Subcutaneous abdominal adipose tissue (tissue), 5 donors: ENCODE data around the gene TIRAP.

Experiments used
- H3K27ac ChIP-seq: one replicate; pipeline ENCODE4 v1.7.0; 2013; ENCODE audit warnings: low read depth, mild to moderate bottlenecking, inconsistent platforms, low read length, moderate library complexity
- H3K27me3 ChIP-seq, 5 donors: one replicate each; pipeline ENCODE4 v1.7.0; 2013; ENCODE audit warnings: low read length in 5 of 5, inconsistent platforms in 1 of 5; ENCODE audit not compliant: control insufficient read depth in 5 of 5, insufficient read depth in 4 of 5
- H3K36me3 ChIP-seq, 5 donors: one replicate each; pipeline ENCODE4 v1.7.0; 2013; ENCODE audit warnings: low read length in 5 of 5; ENCODE audit not compliant: control insufficient read depth in 5 of 5, insufficient read depth in 5 of 5
- H3K4me1 ChIP-seq, 5 donors: one replicate each; pipeline ENCODE4 v1.7.0; 2013; ENCODE audit warnings: low read length in 5 of 5, mild to moderate bottlenecking in 3 of 5, moderate library complexity in 1 of 5; ENCODE audit not compliant: control insufficient read depth in 5 of 5, insufficient read depth in 5 of 5
- H3K4me3 ChIP-seq, 5 donors: one replicate each; pipeline ENCODE4 v1.7.0; 2013; ENCODE audit warnings: low read length in 5 of 5, low read depth in 1 of 5
- H3K9ac ChIP-seq, 5 donors: one replicate each; pipeline ENCODE4 v1.7.0; 2013; ENCODE audit warnings: low read length in 5 of 5, mild to moderate bottlenecking in 4 of 5, moderate library complexity in 3 of 5
- H3K9me3 ChIP-seq, 5 donors: one replicate each; pipeline ENCODE4 v1.7.0; 2013; ENCODE audit warnings: low read length in 5 of 5; ENCODE audit not compliant: control insufficient read depth in 5 of 5
- donor health status: healthy.
- donor health status: healthy.
- donor health status: healthy.
- donor health status: healthy.
- donor health status: healthy.

Gene TIRAP

GRCh38 chr11:126338346-126339055 is 55.6 kb downstream of the TIRAP start:
- Histone ChIP-seq H3K4me3 (no peak overlapping the region), H3K36me3 (peaks cover 0 to 41% (median 17%) of the 10 kb centered on the region in 5 donors)

GRCh38 chr11:126339073-126339862 is 56.4 kb downstream of the TIRAP start:
- Histone ChIP-seq H3K27ac (no peak overlapping the region), H3K4me3 (no peak overlapping the region), H3K4me1 (peaks cover 9 to 51% (median 38%) of the 10 kb centered on the region in 5 donors), H3K9ac (peak overlapping the region in 1 of 5 donors; percentile 91), H3K27me3 (no peaks in the 10 kb centered on the region), H3K36me3 (peaks cover 0 to 48% (median 25%) of the 10 kb centered on the region in 5 donors), H3K9me3 (no peaks in the 10 kb centered on the region)

More at GRCh38 chr11:126338346-126339055, 55.6 kb downstream of the TIRAP start:
- H3K9me3 ChIP-seq: no peaks in the 10 kb centered on the region
- H3K9ac ChIP-seq: no peak overlapping the region
- peaks cover 9 to 51% (median 38%) of the 10 kb centered on the region in 5 donors for H3K4me1 ChIP-seq
- H3K27me3 ChIP-seq: no peaks in the 10 kb centered on the region
- H3K27ac ChIP-seq: no peak overlapping the region

DNA sequence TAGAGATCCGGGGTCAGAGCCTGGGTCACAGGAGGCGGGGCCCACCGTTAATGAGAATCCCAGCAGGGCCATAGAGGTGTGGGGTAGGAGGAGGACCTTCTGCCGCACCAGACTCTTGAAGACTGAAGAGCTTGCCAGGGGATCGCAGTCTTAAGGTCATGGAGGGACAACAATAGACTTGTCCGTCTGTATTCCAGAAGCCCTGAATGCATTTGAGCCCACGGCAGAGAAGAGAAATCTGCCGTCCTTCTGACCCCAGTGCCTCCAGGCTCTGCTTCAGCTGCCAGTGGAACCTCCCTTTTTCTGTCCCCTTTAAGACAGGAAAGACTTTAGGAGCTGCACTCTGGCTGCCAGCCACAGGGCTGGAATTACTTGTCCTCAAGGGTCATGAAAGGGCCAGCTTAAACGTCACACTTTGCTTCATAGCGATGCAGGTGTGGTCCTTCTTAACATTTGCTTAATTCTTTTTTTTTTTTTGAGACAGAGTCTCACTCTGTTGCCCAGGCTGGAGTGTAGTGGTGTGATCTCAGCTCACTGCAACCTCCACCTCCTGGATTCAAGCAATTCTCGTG is 57.1 kb downstream of the TIRAP start:
- H3K36me3 ChIP-seq: peaks cover 0 to 50% (median 32%) of the 10 kb centered on the region in 5 donors
- no peak overlapping the region for H3K4me3 ChIP-seq
- no peaks in the 10 kb centered on the region for H3K9me3 ChIP-seq
- H3K4me1 ChIP-seq: peaks cover 9 to 49% (median 37%) of the 10 kb centered on the region in 5 donors
- peak overlapping the region in 1 of 5 donors; percentile 91 for H3K9ac ChIP-seq
- no peak overlapping the region for H3K27ac ChIP-seq
- no peaks in the 10 kb centered on the region for H3K27me3 ChIP-seq

DNA sequence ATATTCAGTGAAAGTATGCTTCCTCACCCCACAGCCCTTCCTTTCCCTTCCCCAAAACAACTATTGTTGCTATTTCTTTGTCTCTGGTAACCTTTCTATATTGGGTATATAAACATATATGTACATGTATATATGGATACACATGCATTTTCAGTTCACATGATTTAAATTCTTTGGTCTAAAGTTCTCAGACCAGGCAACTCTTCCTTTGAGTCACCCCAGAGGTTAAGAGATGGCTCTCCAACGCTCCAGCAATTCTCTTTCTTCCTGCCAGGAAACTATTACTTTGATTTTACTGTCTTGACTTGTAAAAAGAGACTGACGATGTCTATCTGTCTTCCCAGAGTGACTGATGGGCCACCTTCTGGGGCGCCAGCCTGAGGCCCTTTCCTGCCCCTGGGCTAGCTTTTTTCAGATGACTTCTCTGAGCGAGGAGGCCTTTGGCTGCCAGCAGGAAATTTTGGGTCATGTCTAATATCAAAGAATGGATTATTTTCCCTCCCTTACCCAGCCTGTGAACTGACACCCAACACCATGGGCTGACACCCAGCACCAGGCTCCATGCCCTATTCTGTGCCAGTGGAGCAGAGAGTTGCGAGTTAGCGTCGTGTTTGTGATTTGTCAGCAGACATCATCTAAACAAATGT is 58.2 kb downstream of the TIRAP start:
- H3K4me3 ChIP-seq: no peak overlapping the region
- H3K27ac ChIP-seq: no peak overlapping the region
- peaks cover 9 to 44% (median 35%) of the 10 kb centered on the region in 5 donors for H3K4me1 ChIP-seq
- H3K27me3 ChIP-seq: no peaks in the 10 kb centered on the region
- peaks cover 0 to 52% (median 34%) of the 10 kb centered on the region in 5 donors for H3K36me3 ChIP-seq
- no peaks in the 10 kb centered on the region for H3K9me3 ChIP-seq
- no peak overlapping the region for H3K9ac ChIP-seq

GRCh38 chr11:126341760-126342161 is 58.9 kb downstream of the TIRAP start:
- Histone ChIP-seq H3K27ac (no peak overlapping the region), H3K27me3 (no peaks in the 10 kb centered on the region), H3K4me3 (no peak overlapping the region), H3K9me3 (no peaks in the 10 kb centered on the region), H3K4me1 (peaks cover 12 to 42% (median 38%) of the 10 kb centered on the region in 5 donors), H3K36me3 (peaks cover 0 to 52% (median 34%) of the 10 kb centered on the region in 5 donors), H3K9ac (no peak overlapping the region)

DNA sequence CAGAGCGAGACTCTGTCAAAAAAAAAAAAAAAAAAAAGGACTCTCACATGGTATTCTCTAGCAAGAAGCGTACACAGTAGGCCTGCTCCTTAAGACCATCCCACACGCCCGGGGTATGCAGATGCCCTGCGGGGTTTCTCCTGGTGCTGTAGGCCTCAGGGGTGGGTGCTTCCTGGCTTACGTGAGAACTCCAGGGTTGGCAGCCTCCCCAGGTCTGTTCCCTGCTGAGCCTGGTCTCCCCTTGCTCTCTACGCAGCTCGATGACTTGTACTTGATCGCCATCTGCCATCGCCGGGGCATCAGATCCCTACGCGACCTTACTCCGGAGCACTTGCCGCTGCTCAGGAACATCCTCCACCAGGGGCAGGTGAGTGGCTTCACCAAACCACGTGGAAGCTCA is 60.2 kb downstream of the TIRAP start:
- H3K4me3 ChIP-seq: no peak overlapping the region
- H3K9ac ChIP-seq: no peak overlapping the region
- H3K27ac ChIP-seq: no peak overlapping the region
- H3K27me3 ChIP-seq: no peaks in the 10 kb centered on the region
- peaks cover 12 to 44% (median 43%) of the 10 kb centered on the region in 5 donors for H3K4me1 ChIP-seq
- H3K36me3 ChIP-seq: peaks cover 0 to 53% (median 34%) of the 10 kb centered on the region in 5 donors
- H3K9me3 ChIP-seq: no peaks in the 10 kb centered on the region
